ENCODE results near the gene CATSPER4.

Gene CATSPER4

GRCh38 chr1:26190373-26190987 lies at the start of gene CATSPER4:
Gene CATSPER4, plus strand, starts transcription at chr1:26190602. Its CDS starts 26 bp downstream, at chr1:26190628.
- in situ Hi-C loops (cut with HindIII; ENCODE audit: low pct_ligation_motif_present, low pct_unique_long_range_greater_than_20kb, low sequenced_read_pairs), result no loop called here
- DNase-seq, result no peak

- no peak for DNase-seq
- in situ Hi-C loops (cut with HindIII; ENCODE audit: low pct_ligation_motif_present, low pct_unique_long_range_greater_than_20kb, low sequenced_read_pairs), result no loop called here
Observed at GRCh38 chr1:26142159-26142558, 48.2 kb upstream of the CATSPER4 start.

GRCh38 chr1:26145041-26145959 lies 45.1 kb upstream of the CATSPER4 start:
- DNase-seq, result peak; percentile 79
- in situ Hi-C loops (cut with HindIII; ENCODE audit: low pct_ligation_motif_present, low pct_unique_long_range_greater_than_20kb, low sequenced_read_pairs), result no loop called here

- DNase-seq, result no peak
- in situ Hi-C loops (cut with HindIII; ENCODE audit: low pct_ligation_motif_present, low pct_unique_long_range_greater_than_20kb, low sequenced_read_pairs), result no loop called here
Observed at GRCh38 chr1:26145960-26146294, 44.5 kb upstream of the CATSPER4 start.

- in situ Hi-C loops (cut with HindIII; ENCODE audit: low pct_ligation_motif_present, low pct_unique_long_range_greater_than_20kb, low sequenced_read_pairs), result no loop called here
- no peak for DNase-seq
Observed at GRCh38 chr1:26148887-26149286, 41.5 kb upstream of the CATSPER4 start.

GRCh38 chr1:26153966-26154532 lies 36.4 kb upstream of the CATSPER4 start:
- in situ Hi-C loops (cut with HindIII; ENCODE audit: low pct_ligation_motif_present, low pct_unique_long_range_greater_than_20kb, low sequenced_read_pairs), result no loop called here

DNA sequence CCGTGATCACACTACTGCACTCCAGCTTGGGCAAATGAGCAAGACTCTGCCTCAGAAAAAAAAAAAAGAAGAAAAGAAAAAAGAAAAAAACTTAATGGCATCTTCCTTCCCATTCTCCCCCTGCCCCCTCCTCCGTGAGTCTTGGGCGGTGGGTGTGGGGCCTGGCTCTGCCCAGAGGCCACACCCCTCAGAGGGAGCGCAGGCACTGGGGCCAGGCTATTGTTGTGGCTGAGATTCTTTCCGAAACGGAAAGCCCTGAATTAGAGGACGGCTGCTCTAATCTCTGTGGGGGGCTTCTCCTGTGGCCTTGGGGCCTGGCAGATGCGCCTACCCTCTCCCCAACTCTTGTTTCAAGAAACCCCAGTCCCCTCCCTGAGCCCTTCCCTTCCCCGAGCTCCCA lies 35.7 kb upstream of the CATSPER4 start:
- in situ Hi-C loops (cut with HindIII; ENCODE audit: low pct_ligation_motif_present, low pct_unique_long_range_greater_than_20kb, low sequenced_read_pairs), result no loop called here
- no peak for DNase-seq

More at GRCh38 chr1:26153966-26154532, 36.4 kb upstream of the CATSPER4 start:
- DNase-seq, result no peak

- in situ Hi-C loops (cut with HindIII; ENCODE audit: low pct_ligation_motif_present, low pct_unique_long_range_greater_than_20kb, low sequenced_read_pairs), result no loop called here
- DNase-seq, result no peak
Observed at GRCh38 chr1:26155370-26156284, 34.8 kb upstream of the CATSPER4 start.

GRCh38 chr1:26156285-26157038 lies 33.9 kb upstream of the CATSPER4 start:
- in situ Hi-C loops (cut with HindIII; ENCODE audit: low pct_ligation_motif_present, low pct_unique_long_range_greater_than_20kb, low sequenced_read_pairs), result no loop called here
- no peak for DNase-seq

DNA sequence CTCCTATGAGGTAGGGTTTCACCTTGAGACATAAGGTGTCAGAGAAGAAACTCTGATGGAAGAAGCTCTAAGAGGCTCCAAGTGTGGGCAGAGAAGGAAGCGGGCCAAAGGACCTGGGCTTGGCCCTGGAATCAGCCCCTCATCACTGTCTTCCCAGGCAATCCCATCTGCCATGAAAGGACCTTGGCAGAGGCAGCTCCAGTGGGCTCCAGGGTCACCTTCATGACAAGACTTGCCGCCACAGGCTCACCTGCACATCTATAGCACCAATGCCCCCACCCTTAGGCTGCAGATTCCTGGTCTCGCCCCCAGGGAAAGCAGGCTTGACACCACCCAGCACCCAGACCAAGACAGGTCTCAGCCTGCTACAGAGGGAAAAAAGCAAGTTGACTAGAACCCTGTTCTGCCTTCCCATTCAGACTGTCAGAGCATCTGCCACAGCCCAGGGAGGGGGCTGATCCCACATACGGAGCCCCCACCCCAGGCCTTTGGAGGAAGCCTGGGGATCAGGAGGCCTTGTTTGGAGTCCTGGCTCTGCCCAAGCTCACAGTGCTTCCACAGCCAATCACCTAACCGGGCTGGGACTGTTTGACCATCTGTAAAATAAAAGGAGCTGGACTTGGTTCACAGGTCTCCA lies 32.0 kb upstream of the CATSPER4 start:
- in situ Hi-C loops (cut with HindIII; ENCODE audit: low pct_ligation_motif_present, low pct_unique_long_range_greater_than_20kb, low sequenced_read_pairs), result no loop called here
- no peak for DNase-seq

GRCh38 chr1:26158908-26159742 lies 31.3 kb upstream of the CATSPER4 start, which contains the start of gene FAM110D:
Gene FAM110D, plus strand, starts transcription at chr1:26159079. Its CDS starts 2,213 bp downstream, at chr1:26161292.
- in situ Hi-C loops (cut with HindIII; ENCODE audit: low pct_ligation_motif_present, low pct_unique_long_range_greater_than_20kb, low sequenced_read_pairs), result no loop called here
- DNase-seq, result no peak

DNA sequence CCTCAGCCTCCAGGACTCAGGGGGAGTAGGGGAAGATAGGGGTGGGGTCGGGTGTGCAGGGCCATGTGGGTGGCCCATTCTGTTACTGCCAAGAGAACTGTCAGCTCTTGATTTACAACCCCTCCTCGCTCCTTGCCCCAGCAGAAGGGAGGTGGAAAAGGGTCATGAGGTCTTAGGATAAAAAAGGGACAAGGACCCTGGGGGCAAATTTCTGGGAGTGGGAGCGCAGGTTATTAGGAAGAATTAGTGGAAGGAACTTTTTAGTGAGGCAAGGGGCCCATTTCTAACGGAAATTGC lies 30.7 kb upstream of the CATSPER4 start:
- in situ Hi-C loops (cut with HindIII; ENCODE audit: low pct_ligation_motif_present, low pct_unique_long_range_greater_than_20kb, low sequenced_read_pairs), result no loop called here
- DNase-seq, result no peak

- no peak for DNase-seq
- in situ Hi-C loops (cut with HindIII; ENCODE audit: low pct_ligation_motif_present, low pct_unique_long_range_greater_than_20kb, low sequenced_read_pairs), result no loop called here
Observed at GRCh38 chr1:26160527-26161414, 29.6 kb upstream of the CATSPER4 start.

DNA sequence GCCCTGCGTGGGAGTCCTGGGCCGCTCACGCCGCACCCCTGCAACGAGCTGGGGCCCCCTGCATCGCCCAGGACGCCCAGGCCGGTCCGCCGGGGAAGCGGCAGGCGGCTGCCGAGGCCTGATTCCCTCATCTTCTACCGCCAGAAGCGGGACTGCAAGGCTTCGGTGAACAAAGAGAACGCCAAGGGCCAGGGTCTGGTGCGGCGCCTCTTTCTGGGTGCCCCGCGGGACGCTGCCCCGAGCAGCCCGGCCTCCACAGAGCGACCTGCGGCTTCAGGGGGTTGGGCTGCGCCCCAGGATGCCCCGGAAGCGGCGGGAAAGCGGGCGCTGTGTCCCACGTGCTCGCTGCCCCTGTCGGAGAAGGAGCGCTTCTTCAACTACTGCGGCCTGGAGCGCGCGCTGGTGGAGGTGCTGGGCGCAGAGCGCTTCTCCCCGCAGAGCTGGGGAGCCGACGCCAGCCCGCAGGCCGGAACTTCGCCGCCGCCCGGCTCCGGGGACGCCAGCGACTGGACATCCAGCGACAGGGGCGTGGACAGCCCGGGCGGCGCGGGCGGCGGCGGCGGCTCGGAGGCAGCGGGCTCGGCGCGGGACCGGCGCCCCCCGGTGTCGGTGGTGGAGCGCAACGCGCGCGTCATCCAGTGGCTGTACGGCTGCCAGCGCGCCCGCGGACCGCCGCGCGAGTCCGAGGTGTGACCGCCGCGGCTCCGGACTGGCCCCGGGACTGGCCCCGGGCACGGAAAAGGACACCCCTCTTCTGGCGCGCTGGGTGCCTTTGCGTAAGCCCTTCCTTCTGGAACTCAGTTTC lies 28.8 kb upstream of the CATSPER4 start:
- in situ Hi-C loops (cut with HindIII; ENCODE audit: low pct_ligation_motif_present, low pct_unique_long_range_greater_than_20kb, low sequenced_read_pairs), result no loop called here

DNA sequence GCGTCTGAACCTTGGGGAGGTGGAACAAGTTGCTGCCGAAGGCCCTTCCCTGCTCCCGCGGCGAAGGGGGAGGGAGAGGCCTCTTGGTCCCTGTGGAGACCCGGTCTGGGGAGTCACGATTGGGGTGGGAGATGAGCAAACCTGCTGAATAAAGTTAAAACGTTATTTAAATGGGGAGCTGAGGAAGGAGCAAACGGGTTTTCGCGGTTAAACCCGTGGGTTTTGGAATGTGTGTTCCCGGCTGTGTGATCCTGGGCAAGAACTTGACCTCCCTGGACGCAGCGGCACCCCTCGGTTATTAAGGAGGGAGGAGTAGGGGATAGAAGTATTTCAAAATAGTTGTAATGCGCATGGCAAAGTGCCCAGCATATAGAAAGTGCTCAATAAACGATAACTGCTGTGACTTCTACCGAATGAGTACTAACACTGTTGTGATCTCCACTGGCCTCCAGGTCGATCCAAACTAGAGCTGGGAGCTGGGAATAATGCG lies 28.1 kb upstream of the CATSPER4 start:
- in situ Hi-C loops (cut with HindIII; ENCODE audit: low pct_ligation_motif_present, low pct_unique_long_range_greater_than_20kb, low sequenced_read_pairs), result no loop called here
- DNase-seq, result no peak

More for the DNA sequence above, 28.8 kb upstream of the CATSPER4 start:
- DNase-seq, result peak; percentile 27

Measured in ACHN (cell line).